ENCODE measurements around the gene CTDSPL2.
"Not testable (repeated sequence)": the region's sequence is repeated elsewhere in the genome, so short reads cannot be mapped to it uniquely, and the experiment has no call there.

Gene CTDSPL2

GRCh38 chr15:44443515-44443914 lies 16.1 kb downstream of the CTDSPL2 start:
- Histone ChIP-seq H3K27me3 (ENCODE audit: control insufficient read depth, insufficient read depth, low read length) (no peaks in the 10 kb centered on the region), H3K9me3 (ENCODE audit: control insufficient read depth, insufficient read depth, low read length) (no peaks in the 10 kb centered on the region), H3K36me3 (ENCODE audit: control insufficient read depth, insufficient read depth, low read length) (no peaks in the 10 kb centered on the region), H3K4me3 (ENCODE audit: low read depth, low read length) (no peak overlapping the region), H3K4me1 (ENCODE audit: control insufficient read depth, insufficient read depth, low read length) (peaks cover 16% of the 10 kb centered on the region), H3K9ac (ENCODE audit: low read depth, low read length) (no peak overlapping the region)

GRCh38 chr15:44447772-44448376 lies 20.4 kb downstream of the CTDSPL2 start:
- no peaks in the 10 kb centered on the region for H3K4me1 ChIP-seq (ENCODE audit: control insufficient read depth, insufficient read depth, low read length)
- no peaks in the 10 kb centered on the region for H3K9me3 ChIP-seq (ENCODE audit: control insufficient read depth, insufficient read depth, low read length)
- no peak overlapping the region for H3K4me3 ChIP-seq (ENCODE audit: low read depth, low read length)
- no peaks in the 10 kb centered on the region for H3K36me3 ChIP-seq (ENCODE audit: control insufficient read depth, insufficient read depth, low read length)
- no peaks in the 10 kb centered on the region for H3K27me3 ChIP-seq (ENCODE audit: control insufficient read depth, insufficient read depth, low read length)
- H3K9ac ChIP-seq (ENCODE audit: low read depth, low read length) = no peak overlapping the region

DNA sequence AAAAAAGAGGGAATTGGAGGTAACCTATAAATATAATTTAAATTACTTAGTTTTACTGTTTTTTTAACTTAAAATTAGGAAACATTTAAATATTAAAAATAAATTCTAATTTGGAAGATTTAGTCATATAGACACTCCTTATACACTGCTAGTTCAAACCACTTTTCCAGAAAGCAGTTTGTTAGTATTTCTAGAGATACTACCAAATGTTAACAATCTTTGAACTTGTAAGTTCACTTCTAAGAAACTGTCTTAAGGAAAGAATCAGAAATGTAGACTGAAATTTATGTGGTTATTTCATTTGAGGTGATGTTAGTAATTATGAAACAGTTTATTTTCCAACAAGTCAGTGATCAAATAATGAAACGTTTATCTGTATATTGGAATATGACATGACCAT lies 22.7 kb downstream of the CTDSPL2 start:
- no peaks in the 10 kb centered on the region for H3K36me3 ChIP-seq (ENCODE audit: control insufficient read depth, insufficient read depth, low read length)
- H3K9ac ChIP-seq (ENCODE audit: low read depth, low read length) = no peak overlapping the region
- H3K4me3 ChIP-seq (ENCODE audit: low read depth, low read length) = no peak overlapping the region
- H3K9me3 ChIP-seq (ENCODE audit: control insufficient read depth, insufficient read depth, low read length) = no peaks in the 10 kb centered on the region
- H3K27me3 ChIP-seq (ENCODE audit: control insufficient read depth, insufficient read depth, low read length) = no peaks in the 10 kb centered on the region
- H3K4me1 ChIP-seq (ENCODE audit: control insufficient read depth, insufficient read depth, low read length) = no peaks in the 10 kb centered on the region

GRCh38 chr15:44453578-44454283 lies 26.3 kb downstream of the CTDSPL2 start:
- H3K9me3 ChIP-seq (ENCODE audit: control insufficient read depth, insufficient read depth, low read length); H3K9ac ChIP-seq (ENCODE audit: low read depth, low read length): not testable (repeated sequence)

DNA sequence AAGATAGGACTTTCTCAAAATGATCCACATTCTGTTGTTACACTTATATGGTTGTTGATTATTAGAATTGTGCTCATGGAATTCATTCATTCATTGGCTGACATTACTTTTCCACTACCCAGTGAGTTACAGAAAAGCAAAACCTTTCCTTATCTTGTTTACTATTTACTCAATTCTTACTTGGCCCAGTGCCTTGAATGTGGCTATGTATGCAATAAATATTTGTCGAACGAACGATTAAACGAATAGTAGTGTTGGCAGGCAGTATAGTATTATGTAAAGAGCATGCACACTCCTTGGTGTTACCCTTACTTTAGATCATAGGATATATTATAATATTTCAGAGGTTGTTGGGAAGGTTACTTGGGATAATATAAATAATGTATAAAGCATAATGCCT lies 31.0 kb downstream of the CTDSPL2 start:
- H3K9me3 ChIP-seq (ENCODE audit: control insufficient read depth, insufficient read depth, low read length) = no peaks in the 10 kb centered on the region
- H3K9ac ChIP-seq (ENCODE audit: low read depth, low read length) = no peak overlapping the region
- H3K4me1 ChIP-seq (ENCODE audit: control insufficient read depth, insufficient read depth, low read length) = no peaks in the 10 kb centered on the region
- no peaks in the 10 kb centered on the region for H3K36me3 ChIP-seq (ENCODE audit: control insufficient read depth, insufficient read depth, low read length)
- H3K4me3 ChIP-seq (ENCODE audit: low read depth, low read length) = no peak overlapping the region
- H3K27me3 ChIP-seq (ENCODE audit: control insufficient read depth, insufficient read depth, low read length) = no peaks in the 10 kb centered on the region

More at GRCh38 chr15:44453578-44454283, 26.3 kb downstream of the CTDSPL2 start:
- H3K36me3 ChIP-seq (ENCODE audit: control insufficient read depth, insufficient read depth, low read length); H3K4me3 ChIP-seq (ENCODE audit: low read depth, low read length); H3K27me3 ChIP-seq (ENCODE audit: control insufficient read depth, insufficient read depth, low read length); H3K4me1 ChIP-seq (ENCODE audit: control insufficient read depth, insufficient read depth, low read length): not testable (repeated sequence)

GRCh38 chr15:44468709-44469385 lies 41.4 kb downstream of the CTDSPL2 start:
- Histone ChIP-seq H3K9ac (ENCODE audit: low read depth, low read length) (no peak overlapping the region), H3K4me1 (ENCODE audit: control insufficient read depth, insufficient read depth, low read length) (no peaks in the 10 kb centered on the region), H3K27me3 (ENCODE audit: control insufficient read depth, insufficient read depth, low read length) (no peaks in the 10 kb centered on the region), H3K4me3 (ENCODE audit: low read depth, low read length) (no peak overlapping the region), H3K36me3 (ENCODE audit: control insufficient read depth, insufficient read depth, low read length) (no peaks in the 10 kb centered on the region), H3K9me3 (ENCODE audit: control insufficient read depth, insufficient read depth, low read length) (no peaks in the 10 kb centered on the region)

DNA sequence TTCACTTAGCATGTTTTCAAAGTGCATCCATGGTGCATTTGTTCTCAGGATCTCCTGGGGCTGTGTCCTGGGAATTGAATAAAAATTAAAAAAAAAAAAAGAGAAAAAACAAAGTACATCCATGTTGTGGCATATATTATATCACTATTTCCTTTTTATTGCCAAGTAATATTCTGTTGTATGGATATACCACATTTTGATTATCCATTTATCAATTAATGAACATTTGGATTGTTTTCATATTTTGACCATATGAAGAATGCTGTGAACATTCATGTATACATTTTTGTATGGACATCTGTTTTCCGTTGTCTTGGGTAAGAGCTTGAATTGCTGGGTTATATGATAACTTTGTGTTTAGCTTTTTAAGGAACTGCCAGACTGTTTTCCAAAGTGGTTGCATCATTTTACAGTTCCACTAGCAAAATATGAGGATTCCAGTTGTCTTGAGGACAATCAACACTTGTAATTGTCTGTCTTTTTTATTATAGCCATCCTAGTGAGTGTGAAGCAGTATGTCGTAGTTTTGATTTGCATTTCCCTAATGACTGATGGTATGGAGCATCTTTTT lies 44.5 kb downstream of the CTDSPL2 start:
- no peaks in the 10 kb centered on the region for H3K9me3 ChIP-seq (ENCODE audit: control insufficient read depth, insufficient read depth, low read length)
- no peaks in the 10 kb centered on the region for H3K36me3 ChIP-seq (ENCODE audit: control insufficient read depth, insufficient read depth, low read length)
- H3K4me3 ChIP-seq (ENCODE audit: low read depth, low read length) = no peak overlapping the region

GRCh38 chr15:44479343-44479742 lies 51.9 kb downstream of the CTDSPL2 start:
- H3K4me1 ChIP-seq (ENCODE audit: control insufficient read depth, insufficient read depth, low read length) = no peaks in the 10 kb centered on the region
- no peak overlapping the region for H3K9ac ChIP-seq (ENCODE audit: low read depth, low read length)
- no peaks in the 10 kb centered on the region for H3K36me3 ChIP-seq (ENCODE audit: control insufficient read depth, insufficient read depth, low read length)

More for the DNA sequence above, 44.5 kb downstream of the CTDSPL2 start:
- Histone ChIP-seq H3K9ac (ENCODE audit: low read depth, low read length) (no peak overlapping the region), H3K4me1 (ENCODE audit: control insufficient read depth, insufficient read depth, low read length) (no peaks in the 10 kb centered on the region), H3K27me3 (ENCODE audit: control insufficient read depth, insufficient read depth, low read length) (no peaks in the 10 kb centered on the region)

GRCh38 chr15:44482090-44482489 lies 54.7 kb downstream of the CTDSPL2 start:
- H3K9ac ChIP-seq (ENCODE audit: low read depth, low read length) = no peak overlapping the region
- no peaks in the 10 kb centered on the region for H3K9me3 ChIP-seq (ENCODE audit: control insufficient read depth, insufficient read depth, low read length)
- no peaks in the 10 kb centered on the region for H3K4me1 ChIP-seq (ENCODE audit: control insufficient read depth, insufficient read depth, low read length)
- no peaks in the 10 kb centered on the region for H3K36me3 ChIP-seq (ENCODE audit: control insufficient read depth, insufficient read depth, low read length)
- no peak overlapping the region for H3K4me3 ChIP-seq (ENCODE audit: low read depth, low read length)
- no peaks in the 10 kb centered on the region for H3K27me3 ChIP-seq (ENCODE audit: control insufficient read depth, insufficient read depth, low read length)

More at GRCh38 chr15:44479343-44479742, 51.9 kb downstream of the CTDSPL2 start:
- Histone ChIP-seq H3K4me3 (ENCODE audit: low read depth, low read length) (no peak overlapping the region), H3K9me3 (ENCODE audit: control insufficient read depth, insufficient read depth, low read length) (no peaks in the 10 kb centered on the region), H3K27me3 (ENCODE audit: control insufficient read depth, insufficient read depth, low read length) (no peaks in the 10 kb centered on the region)

- Histone ChIP-seq H3K4me3 (ENCODE audit: low read depth, low read length) (no peak overlapping the region), H3K27me3 (ENCODE audit: control insufficient read depth, insufficient read depth, low read length) (no peaks in the 10 kb centered on the region), H3K4me1 (ENCODE audit: control insufficient read depth, insufficient read depth, low read length) (no peaks in the 10 kb centered on the region), H3K9me3 (ENCODE audit: control insufficient read depth, insufficient read depth, low read length) (no peaks in the 10 kb centered on the region), H3K9ac (ENCODE audit: low read depth, low read length) (no peak overlapping the region), H3K36me3 (ENCODE audit: control insufficient read depth, insufficient read depth, low read length) (no peaks in the 10 kb centered on the region)
Observed at GRCh38 chr15:44485880-44486279, 58.5 kb downstream of the CTDSPL2 start.

DNA sequence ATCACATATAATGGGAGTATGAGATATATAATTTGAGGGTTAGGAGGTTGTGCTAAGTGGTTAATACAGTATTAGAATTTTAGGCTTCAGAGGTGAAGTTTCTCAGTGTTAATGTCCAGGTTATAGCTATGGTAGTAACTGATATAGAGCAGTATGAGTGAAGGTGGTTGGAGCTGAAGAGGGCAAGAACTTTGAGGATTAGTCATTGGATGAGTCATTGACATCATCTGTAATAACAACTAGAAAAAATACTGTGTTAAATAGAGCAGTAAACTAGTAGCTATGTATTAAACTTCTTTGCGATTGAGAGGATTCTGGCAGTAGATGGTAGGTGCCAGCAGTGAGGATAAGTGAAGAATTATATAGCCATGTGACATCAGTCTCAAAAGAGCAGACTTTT lies 62.0 kb downstream of the CTDSPL2 start:
- Histone ChIP-seq H3K9me3 (ENCODE audit: control insufficient read depth, insufficient read depth, low read length) (no peaks in the 10 kb centered on the region), H3K4me3 (ENCODE audit: low read depth, low read length) (no peak overlapping the region), H3K36me3 (ENCODE audit: control insufficient read depth, insufficient read depth, low read length) (no peaks in the 10 kb centered on the region), H3K27me3 (ENCODE audit: control insufficient read depth, insufficient read depth, low read length) (no peaks in the 10 kb centered on the region), H3K4me1 (ENCODE audit: control insufficient read depth, insufficient read depth, low read length) (no peaks in the 10 kb centered on the region), H3K9ac (ENCODE audit: low read depth, low read length) (no peak overlapping the region)
